GM18517 (cell line): ENCODE data around the gene DCHS1.

Experiments
- ATAC-seq: cut with Tn5 transposase; IDR thresholded peaks from one replicate; pipeline ENCODE4 v1.9.1; 2021; ENCODE audit warnings: mild to moderate bottlenecking, moderate library complexity; ENCODE audit not compliant: unreplicated experiment

Gene DCHS1

DNA sequence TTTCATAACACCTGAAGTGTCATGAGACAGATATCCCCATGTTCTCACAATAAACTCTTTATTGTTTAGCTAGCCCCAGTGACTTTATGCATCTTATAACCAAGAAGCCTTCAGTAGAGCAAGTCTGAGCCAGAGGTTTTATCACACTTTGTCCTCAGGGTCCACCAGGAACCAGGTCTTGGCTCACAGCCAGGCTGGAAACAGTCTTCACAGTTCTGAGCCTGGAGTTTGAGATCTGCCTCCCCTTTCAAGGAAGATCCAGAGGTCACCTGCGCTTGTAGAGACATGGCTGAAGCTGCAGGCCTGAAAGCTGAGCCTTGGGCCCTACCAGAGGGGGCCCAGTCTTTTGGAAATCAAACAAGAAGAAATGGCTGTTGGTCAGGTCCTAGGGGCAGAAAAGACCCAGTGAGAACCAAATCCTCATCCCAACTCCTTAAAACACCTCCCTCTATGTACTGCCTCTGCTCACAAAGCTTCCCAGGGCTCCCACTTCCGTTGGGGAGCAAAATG, 55.7 kb downstream of the DCHS1 start:
- no peak for ATAC-seq

DNA sequence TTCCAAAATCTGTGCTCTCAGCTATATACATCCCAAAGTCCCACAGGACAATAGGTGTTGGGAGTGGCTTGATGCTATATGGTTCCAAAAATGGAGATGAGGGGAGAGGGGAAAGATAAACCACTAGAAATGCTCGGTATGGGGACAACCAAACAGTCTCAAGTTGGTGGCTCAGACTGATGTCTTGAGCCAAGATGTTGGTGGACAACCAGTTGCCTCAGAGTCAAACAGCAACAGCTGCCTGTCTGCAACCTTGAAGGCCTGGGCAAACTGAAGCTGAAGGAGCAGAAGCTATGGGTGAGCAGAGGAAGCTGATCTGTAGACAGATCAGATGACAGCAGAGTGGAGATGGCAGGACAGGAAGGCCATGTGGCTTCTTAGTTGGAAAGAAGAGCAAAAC, 56.2 kb downstream of the DCHS1 start:
- no peak for ATAC-seq

DNA sequence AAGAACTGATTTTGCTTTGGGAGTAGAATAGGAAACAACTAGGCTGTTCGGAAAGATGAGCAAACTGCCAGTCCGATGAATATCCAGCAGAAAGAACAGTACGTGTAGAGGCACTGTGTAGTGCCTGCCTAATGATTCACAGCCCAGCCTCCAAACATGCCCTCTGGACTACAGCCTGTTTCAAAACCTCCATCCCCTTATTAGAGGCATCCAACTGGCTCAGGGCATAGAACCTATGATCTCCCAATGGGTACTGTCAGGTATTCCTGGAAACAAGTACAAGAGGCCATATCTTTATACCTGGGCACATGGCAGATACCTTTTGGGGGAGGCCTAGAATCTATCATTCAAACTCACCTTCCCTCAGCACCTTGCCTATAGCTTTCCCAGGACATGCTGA, 57.1 kb downstream of the DCHS1 start:
- no peak for ATAC-seq

DNA sequence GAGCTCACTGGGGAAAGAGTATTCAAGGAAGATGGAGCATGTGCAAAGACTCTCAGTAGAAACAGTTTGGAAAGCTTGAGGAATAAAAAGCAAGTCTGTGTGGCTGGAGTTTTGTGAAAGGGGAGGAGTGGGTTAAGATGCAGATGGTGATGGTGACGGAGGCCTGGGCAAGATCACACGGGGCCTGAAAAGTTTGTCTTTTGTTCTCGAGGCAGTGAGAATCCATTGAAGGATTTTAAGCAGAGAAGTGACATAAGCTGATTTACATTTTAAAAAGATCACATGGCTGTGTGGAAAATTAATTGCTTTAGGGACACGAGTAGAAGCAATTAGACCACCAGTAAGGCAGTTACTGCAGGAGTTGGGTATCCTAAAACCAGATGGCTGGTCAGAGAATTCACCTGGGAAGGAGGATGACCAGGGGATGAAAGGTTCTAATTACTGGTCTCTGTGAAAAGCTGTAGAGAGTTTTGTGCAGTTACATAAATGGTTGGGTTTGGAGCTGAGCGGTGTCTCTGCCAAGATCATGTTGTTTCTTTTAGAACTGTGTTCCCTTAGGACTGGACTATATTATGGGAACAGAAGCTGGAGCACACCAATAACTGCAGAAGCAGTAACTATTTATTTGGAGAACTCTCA, 59.3 kb downstream of the DCHS1 start:
- no peak for ATAC-seq

DNA sequence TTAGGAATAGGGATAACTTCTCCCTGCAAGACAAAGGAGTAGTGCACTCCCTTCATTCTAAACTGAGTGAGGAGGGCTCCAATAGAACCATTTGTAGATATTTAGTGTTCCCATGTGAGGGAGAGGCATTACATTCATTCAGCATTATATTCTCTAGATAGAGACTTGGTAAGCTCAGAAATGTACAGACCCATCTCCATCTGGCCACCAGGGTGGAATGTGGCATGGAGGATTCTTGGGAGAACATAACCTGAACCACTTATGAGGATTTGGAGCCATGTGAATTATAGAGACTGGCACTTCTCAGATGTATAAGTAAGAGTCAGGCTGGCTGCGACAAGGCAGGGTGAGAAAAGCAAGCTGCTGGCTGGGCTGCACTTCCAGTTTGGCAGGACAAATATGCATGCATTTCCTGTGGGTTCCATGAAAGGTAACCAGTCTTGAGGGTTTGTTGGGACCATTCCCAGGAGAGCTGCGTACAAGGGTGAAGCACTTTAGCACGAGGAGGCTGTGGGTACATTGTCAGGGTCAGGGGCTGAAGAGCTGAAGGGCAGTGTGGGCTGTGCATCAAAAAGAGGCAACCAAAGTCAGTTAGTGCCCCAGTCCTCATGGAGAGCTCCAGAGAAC, 61.4 kb downstream of the DCHS1 start:
- ATAC-seq, result no peak

DNA sequence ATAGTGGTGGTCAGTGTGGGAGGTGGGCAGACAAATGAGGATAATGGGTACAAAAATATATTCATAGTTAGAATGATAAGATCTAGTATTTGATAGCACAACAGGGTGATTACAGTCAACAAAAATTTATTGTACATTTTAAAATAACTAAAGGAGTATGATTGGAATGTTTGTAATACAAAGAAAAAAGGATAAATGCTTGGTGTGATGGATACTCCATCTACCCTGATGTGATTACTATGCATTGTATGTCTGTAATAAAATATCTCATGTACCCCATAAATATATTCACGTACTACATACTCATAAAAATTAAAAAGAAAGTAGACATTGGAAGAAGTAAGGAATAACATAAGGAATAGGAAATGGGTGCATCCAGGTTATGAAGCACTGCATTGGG, 67.6 kb downstream of the DCHS1 start:
- ATAC-seq, result no peak

DNA sequence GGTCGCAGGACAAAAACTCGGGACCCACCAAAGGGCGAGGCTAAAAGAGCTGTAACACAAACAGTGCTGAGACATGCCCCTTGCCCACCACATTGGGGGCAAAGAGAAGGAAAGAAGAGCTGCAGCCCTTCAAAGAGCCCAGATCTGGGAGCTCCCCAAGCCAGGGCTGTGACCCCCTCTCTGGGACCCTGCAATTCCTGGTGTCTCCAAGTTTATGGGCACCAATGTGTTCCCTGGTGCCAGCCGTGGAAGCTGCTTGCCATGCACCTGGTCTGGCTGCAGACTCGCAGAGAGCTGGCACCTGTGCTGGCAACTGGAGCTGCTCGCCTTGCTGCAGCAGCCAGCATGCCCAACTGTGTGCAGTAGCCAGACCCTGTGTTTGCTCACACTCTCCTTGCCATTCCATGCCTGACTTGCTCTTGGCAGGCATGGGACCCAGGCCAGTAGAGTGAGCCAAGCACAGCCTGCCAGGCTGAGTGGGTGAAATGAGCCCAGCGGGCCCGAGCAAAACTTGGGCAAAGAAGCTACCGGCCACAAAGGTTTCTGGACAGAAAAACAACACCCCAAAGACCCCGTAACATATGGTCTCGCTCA, 68.2 kb downstream of the DCHS1 start:
- ATAC-seq, result no peak

DNA sequence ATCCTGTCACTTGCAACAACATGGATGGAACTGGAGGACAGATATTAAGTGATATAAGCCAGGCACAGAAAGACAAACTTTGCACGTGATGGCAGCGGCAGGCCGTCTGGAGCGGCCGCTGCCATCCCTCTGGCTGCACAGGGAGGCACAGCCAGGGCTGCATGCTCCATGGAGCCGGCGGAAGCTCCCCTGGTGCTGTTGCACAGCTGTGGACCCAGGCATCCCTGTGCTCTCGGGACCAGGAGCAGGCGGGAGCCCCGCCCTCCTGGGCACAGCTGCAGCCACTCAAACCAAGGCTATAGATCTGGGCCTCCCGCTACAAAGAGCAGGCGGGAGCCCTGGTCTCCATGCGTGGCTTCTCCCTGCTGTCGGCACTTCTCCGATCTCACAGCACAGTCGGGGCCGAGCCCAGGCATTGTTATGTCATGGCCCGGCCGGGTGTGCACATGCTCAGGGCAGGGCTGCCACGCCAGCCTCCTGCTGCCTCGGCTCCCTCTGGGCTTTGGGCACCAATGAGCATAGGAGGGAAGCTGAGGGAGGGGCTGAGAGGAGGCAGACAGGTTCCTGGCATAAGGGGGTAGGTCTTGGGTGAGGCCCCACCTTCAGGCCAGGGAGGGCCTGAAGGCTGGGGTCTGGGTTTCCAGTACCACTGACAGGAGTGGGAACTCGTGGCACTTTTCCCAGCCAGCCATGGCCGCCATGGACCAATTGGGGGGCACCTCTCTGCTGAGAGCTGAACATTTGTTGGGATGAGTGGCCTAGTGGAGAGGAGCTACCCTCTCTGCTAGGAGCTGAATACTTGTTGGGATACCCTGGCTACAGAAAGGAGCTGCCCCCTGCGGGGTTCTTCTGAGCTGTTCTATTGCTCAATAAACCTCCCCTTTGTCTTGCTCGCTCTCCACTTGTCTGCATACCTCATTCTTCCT, 68.9 kb downstream of the DCHS1 start:
- ATAC-seq, result no peak

DNA sequence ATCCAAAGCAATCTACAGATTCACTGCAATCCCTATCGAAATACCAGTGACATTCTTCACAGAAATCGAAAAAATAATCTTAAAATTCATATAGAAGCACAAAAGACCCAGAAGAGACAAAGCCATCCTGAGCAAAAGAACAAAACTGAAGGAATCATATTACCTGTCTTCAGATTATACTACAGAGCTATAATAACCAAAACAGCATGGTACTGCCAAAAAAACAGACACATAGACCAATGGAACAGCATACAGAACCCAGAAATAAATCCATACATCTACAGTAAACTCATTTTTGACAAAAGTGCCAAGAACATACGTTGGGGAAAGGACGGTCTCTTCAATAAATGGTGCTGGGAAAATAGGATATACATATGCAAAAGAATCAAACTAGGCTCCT, 71.1 kb downstream of the DCHS1 start:
- no peak for ATAC-seq

DNA sequence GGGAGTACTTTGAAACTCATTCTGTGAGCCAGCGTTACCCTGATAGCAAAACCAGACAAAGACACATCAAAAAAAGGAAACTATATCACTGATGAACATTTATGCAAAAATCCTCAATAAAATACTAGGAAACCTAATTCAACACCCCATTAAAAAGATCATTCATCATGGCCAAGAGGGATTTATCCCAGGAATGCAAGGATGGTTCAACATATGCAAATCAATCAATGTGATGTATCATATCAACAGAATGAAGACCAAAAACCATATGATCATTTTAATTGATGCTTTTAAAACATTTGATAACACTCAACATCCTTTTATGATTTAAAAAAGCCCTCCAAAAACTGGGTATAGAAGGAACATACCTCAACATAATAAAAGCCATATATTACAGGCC, 72.0 kb downstream of the DCHS1 start:
- ATAC-seq, result no peak

DNA sequence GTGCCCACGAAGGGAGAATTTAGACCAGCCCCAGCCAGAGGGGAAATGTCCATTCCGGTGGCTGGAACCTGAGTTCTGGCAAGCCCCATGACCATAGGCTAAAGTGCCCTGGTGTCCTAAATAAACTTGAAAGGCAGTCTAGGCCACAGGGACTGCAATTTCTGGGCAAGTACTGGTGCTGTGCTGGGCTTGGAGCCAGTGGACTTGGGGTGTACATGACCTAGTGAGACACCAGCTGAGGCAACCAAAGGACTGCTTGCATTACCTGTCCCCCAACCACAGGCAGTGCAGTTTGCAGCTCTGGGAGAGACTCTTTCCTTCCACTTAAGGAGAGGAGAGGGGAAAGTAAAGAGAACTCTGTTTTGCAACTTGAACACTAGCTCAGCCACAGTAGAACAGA, 75.9 kb downstream of the DCHS1 start:
- no peak for ATAC-seq

DNA sequence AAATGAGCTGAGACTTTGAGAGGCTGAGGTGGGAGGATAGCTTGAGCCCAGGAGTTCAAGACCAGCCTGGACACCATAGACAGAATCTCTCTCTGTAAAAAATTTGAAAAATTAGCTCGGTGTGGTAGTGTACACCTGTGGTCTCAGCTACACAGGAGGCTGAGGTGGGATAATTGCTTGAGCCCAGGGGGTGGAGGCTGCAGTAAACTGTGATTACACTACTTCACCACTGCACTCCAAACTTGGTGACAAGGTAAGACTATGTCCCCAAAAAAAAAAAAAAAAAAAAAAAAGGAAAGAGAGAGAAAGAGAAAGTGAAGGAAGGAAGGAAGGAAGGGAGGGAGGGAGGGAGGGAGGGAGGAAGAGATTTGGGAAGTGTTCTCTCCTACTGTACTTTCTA, 77.5 kb downstream of the DCHS1 start:
- ATAC-seq, result no peak

DNA sequence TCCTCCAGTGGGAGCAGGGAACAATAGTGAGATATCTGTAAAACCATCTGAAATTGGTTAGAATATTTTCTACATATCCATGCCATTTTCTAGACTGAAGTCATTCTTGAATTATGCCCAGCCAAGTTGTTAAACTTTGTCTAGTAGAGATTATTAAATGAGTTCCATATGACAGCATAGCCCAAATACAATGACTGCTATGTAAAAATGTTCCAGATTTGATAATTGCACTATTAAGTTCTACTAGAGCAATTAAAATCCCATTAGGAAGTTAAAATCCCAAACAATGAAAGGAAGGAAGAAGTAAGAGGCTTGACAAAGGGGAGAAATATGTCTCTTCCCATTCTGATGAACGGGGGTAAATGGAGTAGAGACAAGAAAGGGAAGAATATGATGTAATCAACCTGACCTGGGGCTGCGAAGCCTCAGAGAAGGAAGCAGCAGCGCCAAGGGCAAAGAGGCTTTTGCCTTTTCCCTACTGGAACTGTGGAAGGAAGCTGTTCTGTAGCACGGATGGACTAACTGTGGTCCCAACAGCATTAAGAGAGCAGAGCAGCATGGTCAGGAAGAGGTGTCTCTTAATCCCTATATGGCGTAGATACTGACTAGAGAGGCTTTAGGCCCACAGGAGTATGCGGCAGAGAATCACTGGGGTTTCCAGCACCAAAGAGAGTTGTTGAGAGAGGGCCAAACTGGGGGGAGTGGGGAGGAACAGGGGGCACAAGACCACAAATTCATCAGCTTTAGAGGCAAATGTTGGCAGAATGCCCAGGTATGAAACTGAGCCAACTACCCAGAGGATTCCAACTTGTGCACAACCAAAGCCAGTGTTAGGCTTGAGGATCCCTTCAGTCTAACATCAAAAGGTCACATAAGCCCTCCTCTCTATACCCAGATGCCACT, 78.9 kb downstream of the DCHS1 start:
- ATAC-seq, result no peak

DNA sequence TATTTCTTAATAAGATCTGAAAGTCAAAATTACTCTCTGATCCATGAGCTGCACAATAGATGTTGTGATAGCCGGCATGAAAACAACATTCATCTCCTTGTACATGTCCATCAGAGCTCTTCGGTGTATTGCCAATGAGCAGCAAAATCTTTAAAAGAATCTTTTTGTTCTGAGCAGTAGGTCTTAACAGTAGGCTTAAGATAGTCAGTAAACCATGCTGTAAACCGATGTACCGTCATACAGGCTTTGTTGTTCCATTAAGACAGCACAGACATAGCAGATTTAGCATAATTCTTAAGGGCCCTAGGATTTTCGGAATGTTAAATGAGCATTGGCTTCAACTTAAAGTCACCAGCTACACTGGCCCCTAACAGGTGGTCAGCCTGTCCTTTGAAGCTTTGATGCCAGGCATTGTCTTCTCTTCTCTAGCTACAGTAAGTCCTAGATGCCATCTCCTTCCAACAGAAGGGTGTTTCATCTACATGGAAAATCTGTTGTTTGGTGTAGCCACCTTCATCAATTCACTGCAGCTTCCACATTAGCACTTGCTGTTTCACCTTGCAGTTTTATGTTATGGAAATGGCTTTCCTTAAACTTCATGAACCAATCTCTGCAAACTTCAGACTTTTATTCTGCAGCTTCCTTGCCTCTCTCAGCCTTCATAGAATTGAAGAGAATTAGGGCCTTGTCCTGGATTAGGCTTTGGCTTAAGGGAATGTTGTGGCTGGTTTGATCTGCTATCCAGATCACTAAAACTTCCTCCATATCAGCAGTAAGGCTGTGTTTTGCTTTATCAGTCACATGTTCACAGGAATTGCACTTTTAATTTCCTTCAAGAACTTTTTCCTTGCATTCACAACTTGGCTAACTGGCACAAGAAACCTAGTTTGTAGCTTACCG, 80.5 kb downstream of the DCHS1 start:
- no peak for ATAC-seq

DNA sequence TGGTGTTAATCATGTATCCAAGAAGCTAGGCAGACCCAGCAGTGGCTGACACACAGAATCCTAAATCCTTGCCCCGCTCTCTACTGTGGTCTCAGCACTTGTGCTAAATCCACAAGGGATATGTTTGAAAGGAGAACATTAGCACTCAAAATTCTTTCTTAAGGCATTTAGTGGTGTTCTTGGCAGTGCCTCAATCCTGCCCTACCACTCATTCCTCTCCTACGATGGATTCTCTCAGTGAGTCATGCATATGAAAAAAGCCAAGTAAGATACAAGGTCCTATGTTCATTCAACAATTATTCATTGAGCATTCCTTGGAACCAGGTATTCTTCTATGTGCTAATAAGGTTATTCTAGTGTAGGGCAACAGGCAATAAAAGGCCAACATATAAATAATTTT, 83.4 kb downstream of the DCHS1 start:
- ATAC-seq, result no peak

DNA sequence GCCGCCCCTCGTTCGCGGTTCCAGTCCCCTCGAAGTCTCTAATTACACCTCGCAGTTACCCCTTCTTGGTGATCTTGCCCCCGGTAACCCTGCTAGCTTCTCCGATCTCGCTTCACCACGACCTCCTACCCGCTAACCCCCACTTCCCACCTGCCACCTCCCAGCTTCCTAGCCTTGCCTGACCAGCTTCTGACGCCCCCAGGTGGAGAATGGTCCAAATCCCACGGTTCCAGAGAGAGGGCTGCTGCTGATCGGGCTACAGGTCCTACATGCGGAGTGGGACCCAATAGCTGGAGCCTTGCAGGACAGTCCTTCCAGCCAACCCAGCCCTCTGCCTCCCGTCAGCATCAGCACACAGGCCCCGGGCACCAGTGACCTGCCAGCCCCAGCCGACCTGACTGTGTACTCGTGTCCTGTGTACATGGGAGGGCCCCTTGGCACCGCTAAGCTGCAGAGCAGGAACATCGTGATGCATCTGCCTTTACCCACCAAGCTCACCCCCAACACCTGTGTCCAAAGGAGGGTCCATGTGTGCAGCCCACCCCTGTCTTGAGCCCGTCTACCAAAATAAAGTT, 84.1 kb downstream of the DCHS1 start:
- ATAC-seq, result no peak
